GM19238 (cell line): ENCODE results near the gene CAMKK1.

ENCODE experiments used
- DNase-seq: peaks from one replicate; pipeline ENCODE4 v3.0.0; 2011; ENCODE audit warnings: low spot score; ENCODE audit not compliant: insufficient read length

CAMKK1 gene

GRCh38 chr17:3893003-3893719 lies at the start of gene CAMKK1:
CAMKK1 (minus strand) TSS chr17:3893053; CDS start chr17:3885687, 7,366 bp downstream.
- peak; percentile 99 for DNase-seq

GRCh38 chr17:3940965-3941698 lies 48.3 kb upstream of the CAMKK1 start:
- no peak for DNase-seq

- no peak for DNase-seq
Measured at GRCh38 chr17:3937359-3937758, 44.5 kb upstream of the CAMKK1 start.

- no peak for DNase-seq
Measured at GRCh38 chr17:3935825-3936355, 43.0 kb upstream of the CAMKK1 start.

GRCh38 chr17:3935140-3935542 lies 42.3 kb upstream of the CAMKK1 start:
- DNase-seq: peak; percentile 44

GRCh38 chr17:3929764-3930163 lies 36.9 kb upstream of the CAMKK1 start:
- no peak for DNase-seq

- no peak for DNase-seq
Measured at GRCh38 chr17:3929181-3929580, 36.3 kb upstream of the CAMKK1 start.

- no peak for DNase-seq
Measured at GRCh38 chr17:3928406-3928805, 35.6 kb upstream of the CAMKK1 start.

- DNase-seq: no peak
Measured at GRCh38 chr17:3927628-3928340, 34.9 kb upstream of the CAMKK1 start.

GRCh38 chr17:3926860-3927627 lies 34.2 kb upstream of the CAMKK1 start:
- DNase-seq: no peak

GRCh38 chr17:3925684-3926485 lies 33.0 kb upstream of the CAMKK1 start:
- DNase-seq: no peak

GRCh38 chr17:3924512-3925350 lies 31.9 kb upstream of the CAMKK1 start:
- DNase-seq: no peak

GRCh38 chr17:3923466-3924190 lies 30.8 kb upstream of the CAMKK1 start:
- DNase-seq: no peak

- DNase-seq: no peak
Measured at GRCh38 chr17:3922765-3923164, 29.9 kb upstream of the CAMKK1 start.

- no peak for DNase-seq
Measured at GRCh38 chr17:3921502-3922319, 28.9 kb upstream of the CAMKK1 start.

GRCh38 chr17:3921006-3921405 lies 28.2 kb upstream of the CAMKK1 start:
- no peak for DNase-seq

- DNase-seq: no peak
Measured at GRCh38 chr17:3919123-3919624, 26.3 kb upstream of the CAMKK1 start.
